GM18868 (cell line): ENCODE measurements around the gene WFDC11.

ENCODE experiments used
- ATAC-seq: cut with Tn5 transposase; IDR thresholded peaks from one replicate; pipeline ENCODE4 v1.9.1; 2021; ENCODE audit warnings: mild to moderate bottlenecking, moderate library complexity; ENCODE audit not compliant: unreplicated experiment

Gene WFDC11

DNA sequence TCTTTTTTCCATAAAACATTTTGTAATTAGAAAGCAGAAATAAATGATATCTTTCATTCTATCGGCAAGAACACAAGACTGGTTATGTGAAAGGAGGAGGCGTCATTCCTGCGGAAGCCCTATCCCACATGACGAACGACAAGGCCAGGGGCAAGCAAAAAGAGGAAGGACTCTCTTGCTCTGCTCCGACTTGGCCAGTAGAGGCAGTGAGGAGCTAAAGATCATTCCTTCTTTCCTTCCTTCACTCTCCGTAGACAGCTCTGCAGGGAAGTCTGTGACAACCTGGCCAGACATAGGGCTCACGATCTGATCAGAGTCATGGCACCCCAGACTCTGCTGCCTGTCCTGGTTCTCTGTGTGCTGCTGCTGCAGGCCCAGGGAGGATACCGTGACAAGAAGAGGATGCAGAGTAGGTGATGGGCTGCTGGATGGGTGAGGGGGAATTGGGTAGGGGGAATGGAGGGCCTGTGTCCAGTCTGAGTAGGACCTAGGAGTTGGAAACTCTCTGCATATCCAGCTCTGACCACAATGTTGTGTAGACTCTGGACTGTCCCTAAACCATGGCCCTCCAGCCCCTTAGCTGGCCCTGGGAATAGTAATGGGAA lies 40.4 kb downstream of the WFDC11 start, which contains the start of gene WFDC10A:
TSS of gene WFDC10A (plus strand) at position 244 of the 605 bp plus-strand sequence. CDS start at position 319, 75 bp downstream.
- peak; percentile 57 for ATAC-seq

DNA sequence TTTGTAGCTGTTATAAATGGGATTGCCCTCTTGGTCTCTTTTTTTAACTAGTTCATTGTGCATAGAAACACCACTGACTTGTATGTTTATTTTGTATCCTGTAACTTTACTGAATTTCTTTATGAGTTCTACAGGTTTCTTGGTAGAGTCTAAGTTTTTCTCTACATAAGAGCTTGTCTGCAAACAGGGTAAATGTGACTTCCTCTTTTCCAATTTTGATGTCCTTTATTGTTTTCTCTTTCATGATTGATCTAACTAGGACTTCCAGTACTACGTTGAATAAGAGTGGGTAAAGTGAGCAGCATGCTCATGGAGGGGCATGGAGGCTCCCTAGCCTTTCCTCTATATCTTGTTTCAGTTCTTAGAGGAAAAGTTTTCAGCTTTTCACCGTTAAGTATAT lies 43.5 kb downstream of the WFDC11 start:
- no peak for ATAC-seq

DNA sequence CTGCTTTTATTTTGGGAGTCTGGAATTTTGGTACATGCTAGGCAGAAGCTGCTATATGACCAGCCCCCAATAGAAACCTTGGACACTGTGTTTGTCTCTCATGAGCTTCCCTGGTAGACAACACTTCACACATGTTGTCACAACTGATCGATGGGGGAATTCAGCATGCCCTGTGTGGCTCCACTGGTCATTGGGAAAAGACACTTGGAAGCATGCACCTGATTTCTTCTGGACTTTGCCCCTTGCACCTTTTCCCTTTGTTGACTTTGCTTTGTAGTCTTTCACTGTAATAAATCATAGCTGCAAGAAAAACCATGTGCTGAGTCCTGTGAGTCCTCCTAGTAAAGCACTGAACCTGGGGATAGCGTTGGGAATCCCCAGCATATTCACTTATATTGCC lies 48.4 kb downstream of the WFDC11 start:
- no peak for ATAC-seq

DNA sequence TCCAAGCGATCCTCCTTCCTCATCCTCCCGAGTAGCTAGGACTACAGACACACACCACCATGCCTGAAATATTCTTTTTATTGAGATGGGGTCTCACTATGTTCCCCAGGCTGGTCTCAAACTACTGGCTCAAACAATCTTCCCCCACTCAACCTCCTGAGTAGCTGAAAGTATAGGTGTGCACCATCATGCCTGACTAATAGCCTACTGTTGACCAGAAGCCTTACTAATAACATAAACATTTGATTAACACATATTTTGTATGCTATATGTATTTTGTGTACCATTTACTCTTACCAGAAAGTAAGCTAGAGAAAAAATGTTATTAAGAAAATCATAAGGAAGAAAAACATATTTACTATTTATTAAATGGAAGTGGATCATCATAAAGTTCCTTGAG lies 52.4 kb downstream of the WFDC11 start:
- ATAC-seq: no peak

DNA sequence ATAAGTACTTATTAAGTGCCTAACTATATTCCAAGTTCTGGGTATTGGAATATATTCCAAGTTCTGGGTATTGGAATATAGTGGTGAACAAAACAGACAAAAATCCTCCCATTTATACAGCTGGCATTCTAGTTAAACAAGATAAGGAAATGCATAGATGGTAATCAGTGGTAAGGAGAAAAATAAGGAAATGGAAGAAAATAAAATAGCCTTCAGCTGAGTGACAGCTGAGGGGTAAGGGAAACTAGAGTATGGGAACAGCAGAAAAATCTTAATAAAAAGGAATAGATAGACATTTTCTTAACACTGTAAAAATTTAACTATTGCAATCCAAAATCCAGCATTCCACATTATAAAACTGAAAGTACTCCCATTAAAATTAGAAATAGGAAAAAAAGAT lies 57.7 kb downstream of the WFDC11 start:
- ATAC-seq: no peak

DNA sequence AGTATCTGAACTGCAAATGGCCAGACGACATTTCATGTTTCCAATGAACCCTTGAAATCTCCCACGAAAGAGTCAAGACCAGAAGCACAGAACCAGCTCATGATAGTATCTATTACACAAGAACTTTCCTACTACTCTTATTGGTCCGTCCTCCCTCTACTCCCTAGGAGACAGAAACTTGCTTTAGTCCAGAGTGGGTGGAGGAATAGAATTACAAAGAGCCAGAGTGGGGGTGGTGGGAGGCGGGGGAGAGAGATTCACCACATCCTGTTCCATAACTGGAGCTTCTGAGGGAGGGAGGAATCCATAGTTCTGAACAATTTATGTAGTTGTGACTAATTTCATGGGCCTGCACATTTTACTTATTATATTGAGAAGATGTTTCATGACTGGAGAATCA lies 59.0 kb downstream of the WFDC11 start:
- ATAC-seq: no peak

DNA sequence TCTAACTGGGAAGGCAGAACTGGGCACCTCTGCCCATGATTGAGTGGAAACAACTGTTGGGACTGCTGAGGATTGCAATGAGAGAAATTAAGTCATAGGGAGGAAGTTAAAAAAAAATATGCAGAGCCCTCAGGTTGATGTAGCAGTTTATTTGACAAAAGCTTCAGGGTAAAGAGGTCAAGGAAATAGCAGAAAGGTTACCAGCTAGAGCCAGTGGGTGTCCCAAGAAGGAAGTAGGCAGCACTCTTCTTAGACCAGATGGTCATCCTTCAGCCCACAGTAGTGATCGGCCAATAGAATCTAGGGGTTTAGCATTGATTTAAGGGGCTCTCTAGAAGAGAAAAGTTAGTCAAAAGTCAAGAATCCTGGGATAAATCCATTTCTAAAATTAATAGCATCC lies 62.2 kb downstream of the WFDC11 start:
- ATAC-seq: no peak
